WTC11 (cell line): ENCODE data around the gene PKP1. TPM values are rescaled to one million over a fixed set of nuclear protein-coding genes. Genes with fewer than 3 reads are reported as not detected.

Experiments used
- ATAC-seq: fragments of 200-7000 bp; cut with Tn5 transposase; 2 replicates; pipeline ENCODE4 v1.10.0; 2021; ENCODE audit warnings: mild to moderate bottlenecking, moderate library complexity
- CTCF ChIA-PET: fragments of 300-600 bp; sonication (Branson Sonifier 250); formaldehyde crosslinking; loops from one replicate; lab custom pipeline; 2021; ENCODE audit warnings: antibody characterized with exemption; lab: Charles Lee
- POLR2A ChIA-PET: fragments of 350-600 bp; sonication (Branson Sonifier 250); formaldehyde crosslinking; loops from one replicate; lab custom pipeline; 2021; ENCODE audit warnings: antibody characterized with exemption; lab: Charles Lee
- DNase-seq: peaks from one replicate; pipeline ENCODE4 v3.0.0; 2021; ENCODE audit warnings: low spot score
- H3K27ac Mint-ChIP-seq: 2 replicates; pipeline ENCODE4 v1.8.0; 2021; ENCODE audit warnings: mixed read lengths
- H3K27me3 Mint-ChIP-seq: 2 replicates; pipeline ENCODE4 v1.8.0; 2021; ENCODE audit warnings: low read depth, mild to moderate bottlenecking, moderate library complexity, mixed read lengths
- H3K36me3 Mint-ChIP-seq: 2 replicates; pipeline ENCODE4 v1.8.0; 2021; ENCODE audit warnings: mixed read lengths
- H3K4me1 Mint-ChIP-seq: 2 replicates; pipeline ENCODE4 v1.8.0; 2022; ENCODE audit warnings: mixed read lengths
- H3K4me3 Mint-ChIP-seq: 2 replicates; pipeline ENCODE4 v1.8.0; 2021; ENCODE audit warnings: mild to moderate bottlenecking, moderate library complexity, mixed read lengths
- H3K9me3 Mint-ChIP-seq: 2 replicates; pipeline ENCODE4 v1.8.0; 2021; ENCODE audit warnings: mixed read lengths
- CBFB ChIP-seq: sonication (generic); formaldehyde crosslinking; IDR thresholded peaks from 2 replicates; pipeline ENCODE4 v1.8.1; 2022; ENCODE audit warnings: mild to moderate bottlenecking, low read depth, missing genetic modification reagents
- ELF4 ChIP-seq: sonication (generic); formaldehyde crosslinking; IDR thresholded peaks from 2 replicates; pipeline ENCODE4 v1.8.1; 2022; ENCODE audit warnings: low read depth, mild to moderate bottlenecking, moderate library complexity, missing genetic modification reagents
- HMGA2 ChIP-seq: fragments of 250-450 bp; sonication (Bioruptor Pico); IDR thresholded peaks from 2 replicates; pipeline ENCODE4 v1.4.0; 2021; ENCODE audit warnings: mild to moderate bottlenecking, moderate library complexity
- IRF2 ChIP-seq: sonication (generic); formaldehyde crosslinking; IDR thresholded peaks from 2 replicates; pipeline ENCODE4 v1.8.0; 2022; ENCODE audit warnings: low read depth, missing genetic modification reagents, borderline replicate concordance
- KAT7 ChIP-seq: sonication (generic); formaldehyde crosslinking; IDR thresholded peaks from 2 replicates; pipeline ENCODE4 v1.8.1; 2023; ENCODE audit warnings: missing genetic modification reagents, mild to moderate bottlenecking, borderline replicate concordance
- NFATC4 ChIP-seq: fragments of 250-450 bp; sonication (Bioruptor Pico); IDR thresholded peaks from 2 replicates; pipeline ENCODE4 v1.9.0; 2021; ENCODE audit warnings: mild to moderate bottlenecking
- NR3C1 ChIP-seq: sonication (generic); formaldehyde crosslinking; conservative IDR thresholded peaks from 2 replicates; pipeline ENCODE4 v1.8.1; 2023; ENCODE audit warnings: low read depth, mild to moderate bottlenecking, missing genetic modification reagents
- PRRX2 ChIP-seq: fragments of 250-450 bp; sonication (Bioruptor Pico); IDR thresholded peaks from 2 replicates; pipeline ENCODE4 v1.8.0; 2021; ENCODE audit warnings: mild to moderate bottlenecking
- RELA ChIP-seq: sonication (generic); formaldehyde crosslinking; IDR thresholded peaks from 2 replicates; pipeline ENCODE4 v1.8.1; 2022; ENCODE audit warnings: missing genetic modification reagents, mild to moderate bottlenecking, borderline replicate concordance
- RORB ChIP-seq: fragments of 250-450 bp; sonication (Bioruptor Pico); IDR thresholded peaks from 2 replicates; pipeline ENCODE4 v1.9.0; 2021; ENCODE audit warnings: mild to moderate bottlenecking
- SMAD4 ChIP-seq: sonication (generic); formaldehyde crosslinking; IDR thresholded peaks from 2 replicates; pipeline ENCODE4 v1.8.0; 2022; ENCODE audit warnings: mild to moderate bottlenecking, missing genetic modification reagents
- SOX15 ChIP-seq: fragments of 250-450 bp; sonication (Bioruptor Pico); IDR thresholded peaks from 2 replicates; pipeline ENCODE4 v1.9.0; 2021; ENCODE audit warnings: mild to moderate bottlenecking
- ZNF121 ChIP-seq: sonication (generic); formaldehyde crosslinking; IDR thresholded peaks from 2 replicates; pipeline ENCODE4 v1.8.0; 2023; ENCODE audit warnings: missing genetic modification reagents
- ZNF138 ChIP-seq: sonication (generic); formaldehyde crosslinking; conservative IDR thresholded peaks from 2 replicates; pipeline ENCODE4 v1.8.1; 2022; ENCODE audit warnings: mild to moderate bottlenecking, moderate library complexity, missing genetic modification reagents
- total RNA-seq: library from RNA; stranded (reverse); gene quantifications from 3 replicates; pipeline ENCODE4 v1.2.3, GENCODE V29; 2021
- TF ChIP-seq, protein P1 (sequence below): sonication (generic); formaldehyde crosslinking; IDR thresholded peaks from 2 replicates; pipeline ENCODE4 v1.8.1; 2022; ENCODE audit warnings: mild to moderate bottlenecking, moderate library complexity, missing genetic modification reagents
- TF ChIP-seq, protein P2 (sequence below): sonication (generic); formaldehyde crosslinking; IDR thresholded peaks from 2 replicates; pipeline ENCODE4 v1.8.1; 2022; ENCODE audit warnings: missing genetic modification reagents, borderline replicate concordance
- TF ChIP-seq, protein P3 (sequence below): sonication (generic); formaldehyde crosslinking; IDR thresholded peaks from 2 replicates; pipeline ENCODE4 v1.8.1; 2022; ENCODE audit warnings: low read depth, missing genetic modification reagents, borderline replicate concordance
- TF ChIP-seq, protein P4 (sequence below): sonication (generic); formaldehyde crosslinking; IDR thresholded peaks from 2 replicates; pipeline ENCODE4 v1.8.0; 2022; ENCODE audit warnings: mild to moderate bottlenecking, missing genetic modification reagents
- TF ChIP-seq, protein P5 (sequence below): sonication (generic); formaldehyde crosslinking; conservative IDR thresholded peaks from 2 replicates; pipeline ENCODE4 v1.8.1; 2023; ENCODE audit warnings: mild to moderate bottlenecking, low read depth, missing genetic modification reagents, moderate library complexity
- TF ChIP-seq, protein P6 (sequence below): sonication (generic); formaldehyde crosslinking; IDR thresholded peaks from 2 replicates; pipeline ENCODE4 v1.8.0; 2023; ENCODE audit warnings: missing genetic modification reagents
- TF ChIP-seq, protein P7 (sequence below): sonication (generic); formaldehyde crosslinking; conservative IDR thresholded peaks from 2 replicates; pipeline ENCODE4 v1.8.1; 2022; ENCODE audit warnings: mild to moderate bottlenecking, missing genetic modification reagents

PKP1 gene
- total RNA-seq, 1 experiment from 2014 or later, result 0.24 TPM

DNA sequence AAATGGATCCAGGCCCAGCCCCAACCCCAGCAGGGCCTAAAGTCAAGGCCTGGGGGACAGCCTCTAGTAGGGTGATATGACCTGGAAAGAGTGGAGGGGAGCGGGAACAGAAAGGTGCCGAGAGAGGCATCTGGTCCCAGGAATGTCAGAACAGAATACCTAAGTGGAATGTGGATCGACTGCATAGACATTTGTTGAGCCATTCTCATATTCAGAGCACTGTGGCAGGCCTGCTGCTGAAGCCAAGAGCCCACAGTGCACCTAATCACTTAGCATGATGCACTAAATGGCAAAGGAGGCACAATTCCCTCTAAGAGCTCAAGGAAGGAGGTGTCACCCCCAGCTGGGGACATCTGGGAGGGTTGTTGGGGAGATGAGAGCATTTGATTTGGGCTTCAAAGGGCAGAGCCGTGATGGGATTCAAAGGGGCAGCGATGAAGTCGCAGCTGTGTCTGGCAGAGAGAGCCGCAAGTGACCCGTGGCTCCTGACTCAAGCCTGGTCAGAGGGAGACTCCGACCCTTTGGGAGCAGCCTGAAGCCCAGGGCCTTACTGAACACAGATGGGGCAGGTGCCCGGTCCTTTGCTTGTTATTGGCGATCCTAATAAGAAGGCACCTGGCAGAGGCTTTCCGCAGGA is 8.6 kb upstream of the PKP1 start:
- H3K27ac Mint-ChIP-seq, result no peak overlapping the region

GRCh38 chr1:201275253-201275666 is 8.0 kb upstream of the PKP1 start:
- H3K36me3 Mint-ChIP-seq, result no peaks in the 10 kb centered on the region
- no peak overlapping the region for H3K27ac Mint-ChIP-seq
- no peaks in the 10 kb centered on the region for H3K9me3 Mint-ChIP-seq
- peak; percentile 32; the same call in 1 of the 2 replicates for ATAC-seq
- no peaks in the 10 kb centered on the region; the same call in 1 of the 2 replicates for H3K27me3 Mint-ChIP-seq
- CTCF ChIA-PET, result interaction anchor here (1.3 to 1.9 kb wide), 3 partner anchors 8 to 72 kb away, joined by 4 to 10 read pairs (median 4); no protein-coding TSS in a partner anchor
- POLR2A ChIA-PET, result no interaction called here
- TF ChIP-seq, protein P1, sequence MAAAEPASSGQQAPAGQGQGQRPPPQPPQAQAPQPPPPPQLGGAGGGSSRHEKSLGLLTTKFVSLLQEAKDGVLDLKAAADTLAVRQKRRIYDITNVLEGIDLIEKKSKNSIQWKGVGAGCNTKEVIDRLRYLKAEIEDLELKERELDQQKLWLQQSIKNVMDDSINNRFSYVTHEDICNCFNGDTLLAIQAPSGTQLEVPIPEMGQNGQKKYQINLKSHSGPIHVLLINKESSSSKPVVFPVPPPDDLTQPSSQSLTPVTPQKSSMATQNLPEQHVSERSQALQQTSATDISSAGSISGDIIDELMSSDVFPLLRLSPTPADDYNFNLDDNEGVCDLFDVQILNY (CRISPR knock-in tag), result no peak
- TF ChIP-seq, protein P2, sequence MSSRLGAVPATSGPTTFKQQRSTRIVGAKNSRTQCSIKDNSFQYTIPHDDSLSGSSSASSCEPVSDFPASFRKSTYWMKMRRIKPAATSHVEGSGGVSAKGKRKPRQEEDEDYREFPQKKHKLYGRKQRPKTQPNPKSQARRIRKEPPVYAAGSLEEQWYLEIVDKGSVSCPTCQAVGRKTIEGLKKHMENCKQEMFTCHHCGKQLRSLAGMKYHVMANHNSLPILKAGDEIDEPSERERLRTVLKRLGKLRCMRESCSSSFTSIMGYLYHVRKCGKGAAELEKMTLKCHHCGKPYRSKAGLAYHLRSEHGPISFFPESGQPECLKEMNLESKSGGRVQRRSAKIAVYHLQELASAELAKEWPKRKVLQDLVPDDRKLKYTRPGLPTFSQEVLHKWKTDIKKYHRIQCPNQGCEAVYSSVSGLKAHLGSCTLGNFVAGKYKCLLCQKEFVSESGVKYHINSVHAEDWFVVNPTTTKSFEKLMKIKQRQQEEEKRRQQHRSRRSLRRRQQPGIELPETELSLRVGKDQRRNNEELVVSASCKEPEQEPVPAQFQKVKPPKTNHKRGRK (CRISPR knock-in tag), result no peak
- TF ChIP-seq NR3C1 (CRISPR knock-in tag) (no peak), ZNF121 (CRISPR knock-in tag) (no peak)
- TF ChIP-seq, protein P3, sequence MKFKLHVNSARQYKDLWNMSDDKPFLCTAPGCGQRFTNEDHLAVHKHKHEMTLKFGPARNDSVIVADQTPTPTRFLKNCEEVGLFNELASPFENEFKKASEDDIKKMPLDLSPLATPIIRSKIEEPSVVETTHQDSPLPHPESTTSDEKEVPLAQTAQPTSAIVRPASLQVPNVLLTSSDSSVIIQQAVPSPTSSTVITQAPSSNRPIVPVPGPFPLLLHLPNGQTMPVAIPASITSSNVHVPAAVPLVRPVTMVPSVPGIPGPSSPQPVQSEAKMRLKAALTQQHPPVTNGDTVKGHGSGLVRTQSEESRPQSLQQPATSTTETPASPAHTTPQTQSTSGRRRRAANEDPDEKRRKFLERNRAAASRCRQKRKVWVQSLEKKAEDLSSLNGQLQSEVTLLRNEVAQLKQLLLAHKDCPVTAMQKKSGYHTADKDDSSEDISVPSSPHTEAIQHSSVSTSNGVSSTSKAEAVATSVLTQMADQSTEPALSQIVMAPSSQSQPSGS (CRISPR knock-in tag), result no peak
- H3K4me1 Mint-ChIP-seq, result peaks cover 4% of the 10 kb centered on the region; the same call in 1 of the 2 replicates
- no peak for DNase-seq
- no peak overlapping the region for H3K4me3 Mint-ChIP-seq

More for the DNA sequence above, 8.6 kb upstream of the PKP1 start:
- TF ChIP-seq, protein P4, sequence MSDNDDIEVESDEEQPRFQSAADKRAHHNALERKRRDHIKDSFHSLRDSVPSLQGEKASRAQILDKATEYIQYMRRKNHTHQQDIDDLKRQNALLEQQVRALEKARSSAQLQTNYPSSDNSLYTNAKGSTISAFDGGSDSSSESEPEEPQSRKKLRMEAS (CRISPR knock-in tag), result no peak
- no peak for TF ChIP-seq KAT7 (CRISPR knock-in tag)
- no peak for TF ChIP-seq SMAD4
- TF ChIP-seq PRRX2 (CRISPR knock-in tag), result no peak
- TF ChIP-seq NFATC4 (CRISPR knock-in tag), result no peak
- no peak for TF ChIP-seq IRF2
- TF ChIP-seq, protein P5, sequence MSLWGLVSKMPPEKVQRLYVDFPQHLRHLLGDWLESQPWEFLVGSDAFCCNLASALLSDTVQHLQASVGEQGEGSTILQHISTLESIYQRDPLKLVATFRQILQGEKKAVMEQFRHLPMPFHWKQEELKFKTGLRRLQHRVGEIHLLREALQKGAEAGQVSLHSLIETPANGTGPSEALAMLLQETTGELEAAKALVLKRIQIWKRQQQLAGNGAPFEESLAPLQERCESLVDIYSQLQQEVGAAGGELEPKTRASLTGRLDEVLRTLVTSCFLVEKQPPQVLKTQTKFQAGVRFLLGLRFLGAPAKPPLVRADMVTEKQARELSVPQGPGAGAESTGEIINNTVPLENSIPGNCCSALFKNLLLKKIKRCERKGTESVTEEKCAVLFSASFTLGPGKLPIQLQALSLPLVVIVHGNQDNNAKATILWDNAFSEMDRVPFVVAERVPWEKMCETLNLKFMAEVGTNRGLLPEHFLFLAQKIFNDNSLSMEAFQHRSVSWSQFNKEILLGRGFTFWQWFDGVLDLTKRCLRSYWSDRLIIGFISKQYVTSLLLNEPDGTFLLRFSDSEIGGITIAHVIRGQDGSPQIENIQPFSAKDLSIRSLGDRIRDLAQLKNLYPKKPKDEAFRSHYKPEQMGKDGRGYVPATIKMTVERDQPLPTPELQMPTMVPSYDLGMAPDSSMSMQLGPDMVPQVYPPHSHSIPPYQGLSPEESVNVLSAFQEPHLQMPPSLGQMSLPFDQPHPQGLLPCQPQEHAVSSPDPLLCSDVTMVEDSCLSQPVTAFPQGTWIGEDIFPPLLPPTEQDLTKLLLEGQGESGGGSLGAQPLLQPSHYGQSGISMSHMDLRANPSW (CRISPR knock-in tag), result no peak
- no peak for TF ChIP-seq RORB (CRISPR knock-in tag)
- no peak for TF ChIP-seq ZNF138
- TF ChIP-seq ELF4, result no peak
- TF ChIP-seq ZNF121 (CRISPR knock-in tag), result no peak
- no peak for TF ChIP-seq RELA (CRISPR knock-in tag)
- TF ChIP-seq, protein P6, sequence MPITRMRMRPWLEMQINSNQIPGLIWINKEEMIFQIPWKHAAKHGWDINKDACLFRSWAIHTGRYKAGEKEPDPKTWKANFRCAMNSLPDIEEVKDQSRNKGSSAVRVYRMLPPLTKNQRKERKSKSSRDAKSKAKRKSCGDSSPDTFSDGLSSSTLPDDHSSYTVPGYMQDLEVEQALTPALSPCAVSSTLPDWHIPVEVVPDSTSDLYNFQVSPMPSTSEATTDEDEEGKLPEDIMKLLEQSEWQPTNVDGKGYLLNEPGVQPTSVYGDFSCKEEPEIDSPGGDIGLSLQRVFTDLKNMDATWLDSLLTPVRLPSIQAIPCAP (CRISPR knock-in tag), result no peak
- TF ChIP-seq, protein P7, sequence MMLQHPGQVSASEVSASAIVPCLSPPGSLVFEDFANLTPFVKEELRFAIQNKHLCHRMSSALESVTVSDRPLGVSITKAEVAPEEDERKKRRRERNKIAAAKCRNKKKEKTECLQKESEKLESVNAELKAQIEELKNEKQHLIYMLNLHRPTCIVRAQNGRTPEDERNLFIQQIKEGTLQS (CRISPR knock-in tag), result no peak
- no peak for TF ChIP-seq HMGA2 (CRISPR knock-in tag)
- no peak for TF ChIP-seq SOX15 (CRISPR knock-in tag)
- TF ChIP-seq CBFB (CRISPR knock-in tag), result no peak
- TF ChIP-seq NR3C1 (CRISPR knock-in tag), result no peak
- DNase-seq (no peak), ATAC-seq (no peak)
- ChIA-PET CTCF (interaction anchor here (0.6 to 1.9 kb wide), 6 partner anchors 8 to 118 kb away, joined by 3 to 10 read pairs (median 4); no protein-coding TSS in a partner anchor), POLR2A (no interaction called here)
- H3K27me3 Mint-ChIP-seq, result no peaks in the 10 kb centered on the region; the same call in 1 of the 2 replicates
- H3K36me3 Mint-ChIP-seq, result no peaks in the 10 kb centered on the region
- H3K4me1 Mint-ChIP-seq, result peaks cover 4% of the 10 kb centered on the region; the same call in 1 of the 2 replicates
- H3K4me3 Mint-ChIP-seq, result no peak overlapping the region
- no peaks in the 10 kb centered on the region for H3K9me3 Mint-ChIP-seq
